ENCODE measurements around the gene CA4. TPM values are rescaled to one million over a fixed set of nuclear protein-coding genes. Genes with fewer than 3 reads are reported as not detected.
"Not testable (repeated sequence)": the region's sequence is repeated elsewhere in the genome, so short reads cannot be mapped to it uniquely, and the experiment has no call there.

CA4 gene
- total RNA-seq, 1 donor from 2014 or later = 17.0 TPM

- DNase-seq; intact Hi-C loops (cut with micrococcal nuclease); ATAC-seq: not testable (repeated sequence)
Measured at GRCh38 chr17:60194141-60194540, 44.4 kb downstream of the CA4 start.

GRCh38 chr17:60198630-60199029 is 48.9 kb downstream of the CA4 start:
- intact Hi-C loops (cut with micrococcal nuclease); ATAC-seq; DNase-seq: not testable (repeated sequence)

GRCh38 chr17:60205782-60206181 is 56.0 kb downstream of the CA4 start:
- DNase-seq; ATAC-seq; intact Hi-C loops (cut with micrococcal nuclease): not testable (repeated sequence)

GRCh38 chr17:60208302-60208701 is 58.5 kb downstream of the CA4 start:
- ATAC-seq; intact Hi-C loops (cut with micrococcal nuclease); DNase-seq: not testable (repeated sequence)

Other genes starting within 250 kb of the CA4 start
- 17.2 TPM for gene RNFT1, start 185.2 kb upstream of the CA4 start, total RNA-seq
- 12.2 TPM for gene HEATR6, start 71.1 kb upstream of the CA4 start, total RNA-seq
- 26.2 TPM for gene USP32, start 242.2 kb downstream of the CA4 start, total RNA-seq